SK-N-SH treated with all-trans-retinoic acid at 6 μM for 48 hours (cell line): Measurements from ENCODE around the gene MCTP2.

Experiments
- ATAC-seq: fragments of 200-7000 bp; cut with Tn5 transposase; 3 replicates; pipeline ENCODE4 v1.9.1; 2020; ENCODE audit warnings: mild to moderate bottlenecking, moderate library complexity
- ARNTL ChIP-seq: fragments of 450-650 bp; formaldehyde crosslinking; IDR thresholded peaks from 2 replicates; pipeline ENCODE4 v1.5.0; 2020; ENCODE audit warnings: low read depth, mild to moderate bottlenecking, moderate library complexity, borderline replicate concordance
- BACH2 ChIP-seq: fragments of 250-450 bp; sonication (Bioruptor Pico); IDR thresholded peaks from 2 replicates; pipeline ENCODE4 v1.9.0; 2021; ENCODE audit warnings: mild to moderate bottlenecking, borderline replicate concordance
- CREB5 ChIP-seq: fragments of 250-450 bp; sonication (Bioruptor Pico); IDR thresholded peaks from 2 replicates; pipeline ENCODE4 v1.5.1; 2020; ENCODE audit warnings: low read depth, mild to moderate bottlenecking, moderate library complexity
- CSDC2 ChIP-seq: fragments of 250-450 bp; sonication (Bioruptor Pico); IDR thresholded peaks from 2 replicates; pipeline ENCODE4 v1.5.0; 2020; ENCODE audit warnings: mild to moderate bottlenecking, moderate library complexity
- CSRNP3 ChIP-seq: fragments of 250-450 bp; sonication (Bioruptor Pico); IDR thresholded peaks from 2 replicates; pipeline ENCODE4 v1.5.1; 2021; ENCODE audit warnings: mild to moderate bottlenecking, moderate library complexity
- ESRRG ChIP-seq: fragments of 250-450 bp; sonication (Bioruptor Pico); IDR thresholded peaks from 2 replicates; pipeline ENCODE4 v1.6.1; 2021; ENCODE audit warnings: mild to moderate bottlenecking
- ISL1 ChIP-seq: fragments of 250-450 bp; sonication (Bioruptor Pico); IDR thresholded peaks from 2 replicates; pipeline ENCODE4 v2.1.2; 2022; ENCODE audit warnings: mild to moderate bottlenecking, moderate library complexity
- OSR1 ChIP-seq: fragments of 250-450 bp; sonication (Bioruptor Pico); IDR thresholded peaks from 2 replicates; pipeline ENCODE4 v1.8.0; 2022; ENCODE audit warnings: moderate library complexity, mild to moderate bottlenecking, inconsistent platforms
- PATZ1 ChIP-seq: fragments of 250-450 bp; sonication (Bioruptor Pico); IDR thresholded peaks from 2 replicates; pipeline ENCODE4 v1.8.0; 2020; ENCODE audit warnings: mild to moderate bottlenecking, moderate library complexity, borderline replicate concordance
- POU6F1 ChIP-seq: fragments of 250-450 bp; sonication (Bioruptor Pico); IDR thresholded peaks from 2 replicates; pipeline ENCODE4 v1.8.0; 2021; ENCODE audit warnings: low read depth, mild to moderate bottlenecking, moderate library complexity, borderline replicate concordance
- PPARA ChIP-seq: fragments of 250-450 bp; sonication (Bioruptor Pico); IDR thresholded peaks from 2 replicates; pipeline ENCODE4 v1.5.0; 2020; ENCODE audit warnings: mild to moderate bottlenecking, borderline replicate concordance
- RARB ChIP-seq: fragments of 250-450 bp; sonication (Bioruptor Pico); IDR thresholded peaks from 2 replicates; pipeline ENCODE4 v1.8.0; 2021; ENCODE audit warnings: mild to moderate bottlenecking, moderate library complexity
- SNAI2 ChIP-seq: fragments of 250-450 bp; sonication (Bioruptor Pico); IDR thresholded peaks from 2 replicates; pipeline ENCODE4 v1.5.0; 2020; ENCODE audit warnings: mild to moderate bottlenecking, moderate library complexity
- TCF4 ChIP-seq: fragments of 250-450 bp; sonication (Bioruptor Pico); IDR thresholded peaks from 2 replicates; pipeline ENCODE4 v1.8.0; 2021; ENCODE audit warnings: mild to moderate bottlenecking, moderate library complexity, borderline replicate concordance
- TOX ChIP-seq: fragments of 250-450 bp; sonication (Bioruptor Pico); IDR thresholded peaks from 2 replicates; pipeline ENCODE4 v1.8.0; 2021; ENCODE audit warnings: mild to moderate bottlenecking, moderate library complexity, borderline replicate concordance
- TSHZ2 ChIP-seq: fragments of 250-450 bp; sonication (Bioruptor Pico); IDR thresholded peaks from 2 replicates; pipeline ENCODE4 v1.5.0; 2020; ENCODE audit warnings: mild to moderate bottlenecking, moderate library complexity
- ZC3H10 ChIP-seq: fragments of 250-450 bp; sonication (Bioruptor Pico); IDR thresholded peaks from 2 replicates; pipeline ENCODE4 v1.5.1; 2021; ENCODE audit warnings: mild to moderate bottlenecking, moderate library complexity
- ZFP3 ChIP-seq: fragments of 250-450 bp; sonication (Bioruptor Pico); IDR thresholded peaks from 2 replicates; pipeline ENCODE4 v1.5.0; 2020; ENCODE audit warnings: mild to moderate bottlenecking, moderate library complexity
- ZFP30 ChIP-seq: fragments of 450-650 bp; formaldehyde crosslinking; IDR thresholded peaks from 2 replicates; pipeline ENCODE4 v1.5.0; 2022; ENCODE audit warnings: mild to moderate bottlenecking, moderate library complexity
- ZNF565 ChIP-seq: fragments of 450-650 bp; formaldehyde crosslinking; conservative IDR thresholded peaks from 2 replicates; pipeline ENCODE4 v1.5.0; 2020; ENCODE audit warnings: low read depth, mild to moderate bottlenecking, moderate library complexity
- ZNF8 ChIP-seq: fragments of 450-650 bp; formaldehyde crosslinking; IDR thresholded peaks from 2 replicates; pipeline ENCODE4 v1.5.0; 2020; ENCODE audit warnings: mild to moderate bottlenecking, moderate library complexity

MCTP2 gene

GRCh38 chr15:94193906-94194305 lies 37.5 kb upstream of the MCTP2 start:
- no peak for ATAC-seq
- TF ChIP-seq OSR1 (CRISPR knock-in tag) (no peak), POU6F1 (CRISPR knock-in tag) (no peak), ZNF8 (CRISPR knock-in tag) (no peak), BACH2 (no peak), CSDC2 (CRISPR knock-in tag) (no peak), ARNTL (CRISPR knock-in tag) (no peak), ESRRG (CRISPR knock-in tag) (no peak), ZFP3 (CRISPR knock-in tag) (no peak), RARB (CRISPR knock-in tag) (no peak)

GRCh38 chr15:94196531-94196930 lies 34.8 kb upstream of the MCTP2 start:
- TF ChIP-seq TSHZ2 (CRISPR knock-in tag), result no peak
- TF ChIP-seq CSRNP3 (CRISPR knock-in tag), result no peak
- no peak for TF ChIP-seq SNAI2
- TF ChIP-seq TCF4, result no peak
- no peak for TF ChIP-seq ZFP30
- ATAC-seq, result no peak

- ATAC-seq, result no peak
Observed at GRCh38 chr15:94198633-94199032, 32.7 kb upstream of the MCTP2 start.

GRCh38 chr15:94199725-94200124 lies 31.6 kb upstream of the MCTP2 start:
- ATAC-seq, result no peak
- TF ChIP-seq CREB5 (CRISPR knock-in tag), result no peak
- TF ChIP-seq CSRNP3 (CRISPR knock-in tag), result no peak
- no peak for TF ChIP-seq BACH2
- TF ChIP-seq ZFP3 (CRISPR knock-in tag), result no peak
- no peak for TF ChIP-seq PATZ1 (CRISPR knock-in tag)
- TF ChIP-seq ARNTL (CRISPR knock-in tag), result no peak
- TF ChIP-seq POU6F1 (CRISPR knock-in tag), result no peak
- TF ChIP-seq ZNF565 (CRISPR knock-in tag), result no peak
- no peak for TF ChIP-seq ZC3H10 (CRISPR knock-in tag)

More at GRCh38 chr15:94198633-94199032, 32.7 kb upstream of the MCTP2 start:
- TF ChIP-seq TOX (CRISPR knock-in tag) (no peak), ZFP3 (CRISPR knock-in tag) (no peak), PPARA (CRISPR knock-in tag) (no peak), ISL1 (CRISPR knock-in tag) (no peak), ESRRG (CRISPR knock-in tag) (no peak), ZC3H10 (CRISPR knock-in tag) (no peak), RARB (CRISPR knock-in tag) (no peak), ZNF565 (CRISPR knock-in tag) (no peak), POU6F1 (CRISPR knock-in tag) (no peak), ARNTL (CRISPR knock-in tag) (no peak)
- TF ChIP-seq, all 23 proteins: peak for 0
